ENCODE measurements around the gene HESX1. TPM values are rescaled to one million over a fixed set of nuclear protein-coding genes. Genes with fewer than 3 reads are reported as not detected.

Gene HESX1
- total RNA-seq, 1 donor from 2014 or later, result 0.63 TPM

DNA sequence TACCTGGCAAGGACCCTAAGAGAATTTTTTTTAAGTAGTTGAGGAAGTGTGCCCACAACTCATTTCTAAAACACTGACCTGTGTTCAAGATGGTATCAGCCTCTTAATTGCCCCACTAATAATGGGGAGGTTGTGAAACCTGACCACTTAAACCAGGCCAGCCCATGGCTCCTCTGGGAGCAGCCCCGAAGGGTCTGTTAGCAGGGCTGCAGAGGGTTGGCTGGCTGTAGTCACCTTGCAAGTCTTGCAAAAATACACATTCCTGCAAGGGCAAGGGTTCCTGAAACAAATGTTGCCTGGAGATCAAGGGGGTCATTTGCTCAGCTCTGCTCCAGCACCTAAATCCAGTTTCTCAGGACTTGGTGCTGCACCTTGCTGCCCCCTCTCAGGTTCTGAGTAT is 37.9 kb downstream of the HESX1 start:
- Mint-ChIP-seq H3K4me3 (no peak overlapping the region), H3K27ac (no peak overlapping the region), H3K9me3 (no peaks in the 10 kb centered on the region), H3K27me3 (peaks cover 57% of the 10 kb centered on the region), H3K4me1 (peaks cover 16% of the 10 kb centered on the region), H3K36me3 (ENCODE audit: low read depth) (no peaks in the 10 kb centered on the region)
- intact Hi-C loops (cut with micrococcal nuclease), result loop anchor here (5.0 kb wide), 1 partner anchor 60 kb away; no protein-coding TSS in a partner anchor
- DNase-seq, result no peak

GRCh38 chr3:57160765-57161538 is 38.8 kb downstream of the HESX1 start:
- Mint-ChIP-seq H3K36me3 (ENCODE audit: low read depth) (no peaks in the 10 kb centered on the region), H3K27me3 (peaks cover 54% of the 10 kb centered on the region), H3K9me3 (no peaks in the 10 kb centered on the region), H3K27ac (no peak overlapping the region), H3K4me1 (peaks cover 16% of the 10 kb centered on the region), H3K4me3 (no peak overlapping the region)
- intact Hi-C loops (cut with micrococcal nuclease), result loop anchor here (5.0 kb wide), 1 partner anchor 59 kb away; no protein-coding TSS in a partner anchor
- DNase-seq, result no peak

DNA sequence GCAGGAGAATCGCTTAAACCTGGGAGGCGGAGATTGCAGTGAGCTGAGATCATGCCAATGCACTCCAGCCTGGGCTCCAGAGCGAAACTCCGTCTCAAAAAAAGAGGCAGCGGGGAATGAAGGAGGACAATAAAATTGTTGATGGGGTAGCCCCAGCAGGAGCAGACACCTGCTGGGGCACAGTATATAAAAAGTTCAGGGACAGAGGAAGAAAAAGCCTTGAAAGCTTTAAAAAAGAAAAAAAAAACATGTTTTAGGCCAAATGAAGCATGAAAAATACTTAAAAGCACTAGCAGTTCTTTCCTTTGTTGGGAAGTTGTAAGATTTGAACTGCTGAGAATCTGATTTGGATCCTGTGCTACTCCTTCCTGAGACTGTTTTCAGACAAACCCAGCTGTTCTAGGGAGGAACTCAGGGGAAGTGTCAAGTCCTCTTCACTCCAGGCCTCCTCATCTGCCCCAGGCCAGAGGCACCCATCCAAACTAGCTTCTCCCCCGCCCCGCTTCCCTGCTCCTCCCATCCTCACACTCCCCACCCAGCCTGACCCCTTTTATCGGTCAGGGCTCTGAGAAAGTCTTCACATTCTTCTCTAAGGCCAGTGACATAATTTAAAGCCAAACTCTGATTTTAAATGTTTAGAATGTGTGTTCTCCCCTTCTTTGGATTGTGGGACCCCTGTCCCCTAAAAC is 39.6 kb downstream of the HESX1 start:
- H3K36me3 Mint-ChIP-seq (ENCODE audit: low read depth), result no peaks in the 10 kb centered on the region
- H3K27me3 Mint-ChIP-seq, result peaks cover 53% of the 10 kb centered on the region
- H3K27ac Mint-ChIP-seq, result no peak overlapping the region
- peaks cover 15% of the 10 kb centered on the region for H3K4me1 Mint-ChIP-seq
- intact Hi-C loops (cut with micrococcal nuclease), result loop anchor here (5.0 kb wide), 1 partner anchor 58 kb away; no protein-coding TSS in a partner anchor
- H3K4me3 Mint-ChIP-seq, result no peak overlapping the region
- H3K9me3 Mint-ChIP-seq, result no peaks in the 10 kb centered on the region
- no peak for DNase-seq

DNA sequence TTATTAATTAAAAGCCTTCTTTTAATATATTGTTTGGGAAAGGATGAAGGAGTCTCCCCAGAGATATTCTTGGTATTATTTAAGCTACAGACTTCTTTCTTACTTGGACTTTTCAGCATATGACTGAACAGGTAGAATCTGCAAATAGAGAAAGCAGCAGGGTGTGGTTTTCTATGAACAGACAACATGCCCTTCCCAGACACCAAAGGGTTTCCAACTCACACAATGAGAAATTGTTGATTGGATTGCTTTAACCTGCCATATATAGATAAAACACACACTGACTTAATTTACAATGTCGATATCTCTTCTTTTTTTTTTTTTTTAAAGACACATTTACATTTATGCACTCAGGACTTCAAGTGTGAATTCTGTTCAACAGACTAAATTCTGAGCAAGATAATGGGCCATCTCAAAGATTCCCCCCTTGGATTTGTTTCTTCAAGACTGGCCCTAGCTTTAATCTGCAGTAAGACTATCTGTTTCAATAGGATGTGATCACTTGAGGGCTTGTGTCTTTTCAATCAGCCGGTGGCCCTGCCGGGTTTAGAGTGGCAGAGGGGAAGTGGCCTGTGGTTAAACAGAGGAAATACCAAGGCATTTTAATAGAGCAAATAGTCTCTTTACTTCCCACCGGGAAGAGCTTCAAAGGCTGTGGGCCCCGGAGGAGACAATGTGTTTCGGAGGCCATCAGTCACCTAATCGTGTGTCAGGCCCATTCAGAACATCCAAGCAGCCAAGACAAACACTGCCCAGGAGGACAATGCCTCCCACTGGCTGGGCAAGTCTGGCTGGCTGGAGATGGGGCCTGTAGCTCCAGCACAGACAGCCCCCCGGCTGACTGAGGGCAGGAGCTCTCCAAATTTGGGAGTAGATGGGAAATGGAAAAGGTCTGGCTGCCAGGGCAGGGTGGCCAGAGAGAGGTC is 40.7 kb downstream of the HESX1 start:
- no peak overlapping the region for H3K4me3 Mint-ChIP-seq
- intact Hi-C loops (cut with micrococcal nuclease), result no loop called here
- peaks cover 56% of the 10 kb centered on the region for H3K27me3 Mint-ChIP-seq
- H3K4me1 Mint-ChIP-seq, result peaks cover 11% of the 10 kb centered on the region
- H3K9me3 Mint-ChIP-seq, result no peaks in the 10 kb centered on the region
- H3K27ac Mint-ChIP-seq, result no peak overlapping the region
- no peaks in the 10 kb centered on the region for H3K36me3 Mint-ChIP-seq (ENCODE audit: low read depth)
- DNase-seq, result no peak

- Mint-ChIP-seq H3K27ac (no peak overlapping the region), H3K27me3 (peaks cover 53% of the 10 kb centered on the region), H3K9me3 (no peaks in the 10 kb centered on the region), H3K36me3 (ENCODE audit: low read depth) (no peaks in the 10 kb centered on the region), H3K4me1 (peaks cover 10% of the 10 kb centered on the region), H3K4me3 (no peak overlapping the region)
- intact Hi-C loops (cut with micrococcal nuclease), result no loop called here
- no peak for DNase-seq
Measured at GRCh38 chr3:57158325-57158724, 41.5 kb downstream of the HESX1 start.

DNA sequence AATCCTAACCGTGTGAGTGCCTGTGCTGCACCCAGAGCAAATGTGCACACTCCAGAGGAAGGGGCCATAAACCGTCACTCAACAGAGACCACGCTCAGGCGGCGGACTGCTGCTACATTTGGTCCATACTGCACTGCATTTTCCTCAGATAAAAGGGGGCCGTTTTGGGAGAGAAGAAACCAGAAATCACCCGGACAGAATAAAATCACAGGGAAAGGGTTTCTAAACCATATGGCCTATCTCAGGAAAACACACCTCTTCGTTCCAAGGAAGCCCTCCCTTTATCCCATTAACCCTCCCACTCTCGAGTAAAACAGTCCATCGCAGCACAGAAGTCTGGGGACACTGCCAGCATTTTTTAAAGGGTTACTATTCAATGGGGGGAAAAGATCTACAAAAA is 42.2 kb downstream of the HESX1 start:
- Mint-ChIP-seq H3K27ac (no peak overlapping the region), H3K4me1 (peaks cover 8% of the 10 kb centered on the region), H3K27me3 (peaks cover 49% of the 10 kb centered on the region), H3K36me3 (ENCODE audit: low read depth) (no peaks in the 10 kb centered on the region), H3K4me3 (no peak overlapping the region), H3K9me3 (no peaks in the 10 kb centered on the region)
- intact Hi-C loops (cut with micrococcal nuclease), result no loop called here
- DNase-seq, result no peak

- intact Hi-C loops (cut with micrococcal nuclease), result no loop called here
- peaks cover 8% of the 10 kb centered on the region for H3K4me1 Mint-ChIP-seq
- DNase-seq, result no peak
Measured at GRCh38 chr3:57155310-57155643, 44.5 kb downstream of the HESX1 start.

GRCh38 chr3:57154470-57155309 is 45.1 kb downstream of the HESX1 start:
- no peak for DNase-seq
- Mint-ChIP-seq H3K4me3 (no peak overlapping the region), H3K27ac (no peak overlapping the region), H3K4me1 (peaks cover 8% of the 10 kb centered on the region), H3K36me3 (ENCODE audit: low read depth) (no peaks in the 10 kb centered on the region), H3K27me3 (peaks cover 50% of the 10 kb centered on the region), H3K9me3 (no peaks in the 10 kb centered on the region)
- intact Hi-C loops (cut with micrococcal nuclease), result no loop called here

More at GRCh38 chr3:57155310-57155643, 44.5 kb downstream of the HESX1 start:
- Mint-ChIP-seq H3K36me3 (ENCODE audit: low read depth) (no peaks in the 10 kb centered on the region), H3K9me3 (no peaks in the 10 kb centered on the region), H3K27ac (no peak overlapping the region), H3K4me3 (no peak overlapping the region), H3K27me3 (peaks cover 49% of the 10 kb centered on the region)

DNA sequence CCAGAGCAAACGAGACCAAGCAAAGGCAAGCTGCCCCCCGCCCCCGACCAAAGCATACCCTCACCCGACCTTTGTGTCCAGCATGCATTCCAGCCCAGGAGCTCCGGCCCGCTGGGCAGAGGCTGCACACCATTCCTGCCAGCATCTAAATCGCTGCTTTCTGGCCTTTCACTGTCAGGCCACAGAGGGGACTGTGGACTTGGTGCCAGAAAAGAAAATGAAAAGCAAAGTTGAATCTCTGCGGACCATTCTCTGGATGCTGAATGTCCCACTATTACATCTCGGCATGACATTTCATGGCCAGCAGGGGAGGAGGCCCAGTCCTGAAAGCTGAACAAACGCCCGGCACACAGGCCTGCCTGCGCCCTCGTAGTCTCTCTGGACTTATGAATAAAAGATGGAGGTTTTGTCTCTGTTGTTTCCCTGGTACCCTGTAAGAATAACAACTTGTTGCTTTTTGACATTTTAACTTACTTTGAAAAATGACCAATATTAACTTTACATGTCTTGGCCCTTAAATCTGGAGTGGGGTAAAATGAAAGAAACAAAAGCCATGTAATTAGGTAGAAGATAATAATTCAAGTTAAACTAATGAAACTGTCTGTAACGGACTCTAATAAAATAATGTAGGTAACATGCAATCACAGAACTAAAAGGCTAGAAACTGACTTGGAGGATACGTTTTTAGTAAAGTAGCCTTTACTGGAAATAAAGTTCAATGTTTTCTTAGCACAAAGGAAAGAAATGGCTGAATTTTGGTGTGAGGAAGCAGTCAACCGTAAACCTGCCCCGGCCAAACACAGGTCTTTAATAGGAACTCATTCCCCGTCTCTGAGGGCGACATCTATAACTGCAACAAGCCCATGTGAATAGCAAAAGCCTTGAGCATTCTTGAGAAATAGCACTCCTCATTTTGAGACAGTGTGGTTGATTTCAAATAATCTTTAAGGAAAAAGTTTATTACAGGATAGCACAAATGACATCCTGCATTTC is 47.3 kb downstream of the HESX1 start:
- Mint-ChIP-seq H3K4me1 (no peaks in the 10 kb centered on the region), H3K27me3 (peaks cover 48% of the 10 kb centered on the region), H3K9me3 (no peaks in the 10 kb centered on the region), H3K4me3 (no peak overlapping the region), H3K36me3 (ENCODE audit: low read depth) (no peaks in the 10 kb centered on the region), H3K27ac (no peak overlapping the region)
- DNase-seq, result no peak
- intact Hi-C loops (cut with micrococcal nuclease), result no loop called here

- Mint-ChIP-seq H3K36me3 (ENCODE audit: low read depth) (no peaks in the 10 kb centered on the region), H3K4me1 (no peaks in the 10 kb centered on the region), H3K4me3 (no peak overlapping the region), H3K27ac (no peak overlapping the region), H3K9me3 (no peaks in the 10 kb centered on the region), H3K27me3 (peaks cover 46% of the 10 kb centered on the region)
- intact Hi-C loops (cut with micrococcal nuclease), result no loop called here
- no peak for DNase-seq
Measured at GRCh38 chr3:57151749-57152148, 48.0 kb downstream of the HESX1 start.

- Mint-ChIP-seq H3K27ac (no peak overlapping the region), H3K36me3 (ENCODE audit: low read depth) (no peaks in the 10 kb centered on the region), H3K27me3 (peaks cover 43% of the 10 kb centered on the region), H3K4me1 (no peaks in the 10 kb centered on the region), H3K4me3 (no peak overlapping the region), H3K9me3 (no peaks in the 10 kb centered on the region)
- intact Hi-C loops (cut with micrococcal nuclease), result no loop called here
- no peak for DNase-seq
Measured at GRCh38 chr3:57151021-57151449, 48.7 kb downstream of the HESX1 start.

DNA sequence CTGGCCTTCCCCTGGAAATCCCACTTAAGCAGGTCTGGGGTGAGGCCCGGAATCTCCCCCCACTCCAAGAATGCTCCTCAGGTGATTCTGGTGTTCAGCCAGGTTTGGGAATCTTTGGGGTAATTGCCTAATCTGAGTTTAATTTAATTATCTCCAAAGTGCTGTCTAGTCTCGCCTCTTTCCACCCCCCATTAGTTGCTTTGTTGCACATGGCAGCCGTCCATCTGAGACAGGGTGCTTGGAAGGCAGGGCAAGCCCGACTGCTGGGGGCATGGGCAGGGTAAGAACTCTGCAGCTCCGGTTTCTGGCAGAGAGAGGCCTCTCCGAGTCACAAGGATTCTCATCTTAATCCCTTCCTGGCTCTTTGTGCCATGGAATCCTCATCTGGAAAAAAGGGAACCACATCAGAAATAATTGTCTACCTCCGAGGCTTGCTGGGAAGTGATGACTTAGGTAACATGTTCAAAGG is 49.6 kb downstream of the HESX1 start:
- peaks cover 40% of the 10 kb centered on the region for H3K27me3 Mint-ChIP-seq
- H3K4me3 Mint-ChIP-seq, result no peak overlapping the region
- H3K36me3 Mint-ChIP-seq (ENCODE audit: low read depth), result no peaks in the 10 kb centered on the region
- intact Hi-C loops (cut with micrococcal nuclease), result no loop called here
- H3K9me3 Mint-ChIP-seq, result no peaks in the 10 kb centered on the region
- no peaks in the 10 kb centered on the region for H3K4me1 Mint-ChIP-seq
- DNase-seq, result no peak
- no peak overlapping the region for H3K27ac Mint-ChIP-seq
